DND-41 (cell line): Measurements from ENCODE around the gene ITGB3BP.

Experiments used
- ATAC-seq: fragments of 200-7000 bp; cut with Tn5 transposase; 3 replicates; pipeline ENCODE4 v1.9.1; 2021; ENCODE audit warnings: low read depth; ENCODE audit not compliant: insufficient read depth
- DNase-seq: peaks from one replicate; pipeline ENCODE4 v3.0.0-alpha.2; 2020
- H2AFZ ChIP-seq: 2 replicates; pipeline ENCODE4 v1.6.0; 2012; ENCODE audit warnings: low read depth, low read length
- H3K27ac ChIP-seq: 2 replicates; pipeline ENCODE4 v1.5.1; 2012; ENCODE audit warnings: low read length, inconsistent platforms
- H3K27me3 ChIP-seq: fragments of 200-600 bp; sonication (generic); 2 replicates; pipeline ENCODE4 v1.6.0; 2012; ENCODE audit warnings: low read length, mild to moderate bottlenecking, inconsistent platforms; ENCODE audit not compliant: insufficient read depth, poor library complexity
- H3K36me3 ChIP-seq: 2 replicates; pipeline ENCODE4 v1.5.1; 2012; ENCODE audit warnings: low read length, inconsistent platforms; ENCODE audit not compliant: insufficient read depth
- H3K4me1 ChIP-seq: 2 replicates; pipeline ENCODE4 v1.5.1; 2012; ENCODE audit warnings: mild to moderate bottlenecking, low read length; ENCODE audit not compliant: insufficient read depth
- H3K4me2 ChIP-seq: 2 replicates; pipeline ENCODE4 v1.6.0; 2012; ENCODE audit warnings: mild to moderate bottlenecking, moderate library complexity, low read length, inconsistent platforms; ENCODE audit not compliant: insufficient read depth
- H3K4me3 ChIP-seq, 2 experiments: fragments of 200-600 bp in 1 of 2; shearing (Covaris generic) in 1 of 2; 2 replicates each; pipeline ENCODE4 v1.5.1; 2012 to 2016; ENCODE audit warnings: inconsistent platforms in 2 of 2, low read length in 2 of 2, mild to moderate bottlenecking in 2 of 2, low read depth in 1 of 2, moderate library complexity in 1 of 2
- H3K79me2 ChIP-seq: 2 replicates; pipeline ENCODE4 v1.6.0; 2012; ENCODE audit warnings: low read length, inconsistent platforms; ENCODE audit not compliant: insufficient read depth
- H3K9ac ChIP-seq: 2 replicates; pipeline ENCODE4 v1.6.0; 2012; ENCODE audit warnings: low read depth, mild to moderate bottlenecking, inconsistent platforms, low read length, moderate library complexity
- H3K9me3 ChIP-seq: 2 replicates; pipeline ENCODE4 v1.5.1; 2012; ENCODE audit warnings: low read length, moderate library complexity, mild to moderate bottlenecking, inconsistent platforms; ENCODE audit not compliant: insufficient read depth, severe bottlenecking
- H4K20me1 ChIP-seq: 2 replicates; pipeline ENCODE4 v1.6.0; 2012; ENCODE audit warnings: low read length; ENCODE audit not compliant: insufficient read depth
- EZH2 ChIP-seq: IDR thresholded peaks from 3 replicates; pipeline ENCODE4 v1.6.1; 2012; ENCODE audit warnings: borderline replicate concordance, low read depth, mild to moderate bottlenecking, moderate library complexity, low read length, inconsistent platforms; ENCODE audit not compliant: severe bottlenecking
- TF ChIP-seq, protein P1 (sequence below): IDR thresholded peaks from 2 replicates; pipeline ENCODE4 v1.5.1; 2012; ENCODE audit warnings: borderline replicate concordance, low read length, moderate library complexity, mild to moderate bottlenecking; ENCODE audit not compliant: poor library complexity, severe bottlenecking; ENCODE audit errors: extremely low read depth

ITGB3BP gene

GRCh38 chr1:63506782-63507181 lies 16.2 kb downstream of the ITGB3BP start:
- Histone ChIP-seq H3K27me3 (no peaks in the 10 kb centered on the region), H3K9me3 (no peaks in the 10 kb centered on the region), H3K36me3 (peaks cover 27% of the 10 kb centered on the region; the same call in 1 of the 2 replicates)

GRCh38 chr1:63501256-63501655 lies 21.8 kb downstream of the ITGB3BP start:
- no peak overlapping the region for H3K27ac ChIP-seq
- no peak overlapping the region for H2AFZ ChIP-seq
- no peaks in the 10 kb centered on the region for H3K9me3 ChIP-seq
- TF ChIP-seq, protein P1, sequence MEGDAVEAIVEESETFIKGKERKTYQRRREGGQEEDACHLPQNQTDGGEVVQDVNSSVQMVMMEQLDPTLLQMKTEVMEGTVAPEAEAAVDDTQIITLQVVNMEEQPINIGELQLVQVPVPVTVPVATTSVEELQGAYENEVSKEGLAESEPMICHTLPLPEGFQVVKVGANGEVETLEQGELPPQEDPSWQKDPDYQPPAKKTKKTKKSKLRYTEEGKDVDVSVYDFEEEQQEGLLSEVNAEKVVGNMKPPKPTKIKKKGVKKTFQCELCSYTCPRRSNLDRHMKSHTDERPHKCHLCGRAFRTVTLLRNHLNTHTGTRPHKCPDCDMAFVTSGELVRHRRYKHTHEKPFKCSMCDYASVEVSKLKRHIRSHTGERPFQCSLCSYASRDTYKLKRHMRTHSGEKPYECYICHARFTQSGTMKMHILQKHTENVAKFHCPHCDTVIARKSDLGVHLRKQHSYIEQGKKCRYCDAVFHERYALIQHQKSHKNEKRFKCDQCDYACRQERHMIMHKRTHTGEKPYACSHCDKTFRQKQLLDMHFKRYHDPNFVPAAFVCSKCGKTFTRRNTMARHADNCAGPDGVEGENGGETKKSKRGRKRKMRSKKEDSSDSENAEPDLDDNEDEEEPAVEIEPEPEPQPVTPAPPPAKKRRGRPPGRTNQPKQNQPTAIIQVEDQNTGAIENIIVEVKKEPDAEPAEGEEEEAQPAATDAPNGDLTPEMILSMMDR = no peak
- no peak for TF ChIP-seq EZH2
- no peaks in the 10 kb centered on the region for H3K27me3 ChIP-seq
- H3K79me2 ChIP-seq = no peaks in the 10 kb centered on the region
- no peak overlapping the region for H3K4me2 ChIP-seq
- peaks cover 2% of the 10 kb centered on the region; the same call in 1 of the 2 replicates for H3K36me3 ChIP-seq
- no peak overlapping the region for H3K4me3 ChIP-seq
- ATAC-seq = peak; percentile 63; the same call in 2 of the 3 replicates
- no peak for DNase-seq
- no peak overlapping the region for H3K9ac ChIP-seq
- no peaks in the 10 kb centered on the region for H3K4me1 ChIP-seq
- no peaks in the 10 kb centered on the region for H4K20me1 ChIP-seq

More at GRCh38 chr1:63506782-63507181, 16.2 kb downstream of the ITGB3BP start:
- no peak for ATAC-seq
- Histone ChIP-seq H4K20me1 (no peaks in the 10 kb centered on the region), H3K9ac (no peak overlapping the region), H3K4me3 (no peak overlapping the region), H3K27ac (no peak overlapping the region), H3K79me2 (no peaks in the 10 kb centered on the region), H3K4me1 (no peaks in the 10 kb centered on the region), H3K4me2 (no peak overlapping the region), H2AFZ (no peak overlapping the region)
- no peak for DNase-seq
- TF ChIP-seq EZH2 = no peak
- TF ChIP-seq, protein P1 = no peak

DNA sequence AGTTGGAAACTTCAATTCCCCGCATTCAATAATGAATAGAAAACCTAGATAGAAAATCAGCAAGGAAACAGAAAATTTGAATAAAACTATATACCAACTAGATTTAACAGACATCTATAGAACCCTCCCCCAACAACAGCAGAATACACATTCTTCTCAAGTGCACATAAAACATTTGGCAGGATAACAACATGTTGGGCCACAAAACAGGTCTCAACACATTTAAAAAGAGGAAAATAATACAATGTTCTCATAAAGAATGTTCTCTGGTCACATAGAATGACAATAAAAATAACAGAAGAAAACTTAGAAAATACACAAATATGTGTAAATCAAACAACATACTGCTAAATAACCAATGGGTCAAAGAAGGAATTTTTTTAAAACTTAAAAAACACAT lies 24.9 kb downstream of the ITGB3BP start:
- H4K20me1 ChIP-seq = no peaks in the 10 kb centered on the region
- no peak overlapping the region for H3K9ac ChIP-seq
- DNase-seq (no peak), ATAC-seq (no peak)
- no peaks in the 10 kb centered on the region for H3K27me3 ChIP-seq
- H2AFZ ChIP-seq = no peak overlapping the region
- no peaks in the 10 kb centered on the region; the same call in 1 of the 2 replicates for H3K36me3 ChIP-seq
- H3K9me3 ChIP-seq = no peaks in the 10 kb centered on the region
- H3K79me2 ChIP-seq = no peaks in the 10 kb centered on the region
- no peak overlapping the region for H3K4me3 ChIP-seq
- H3K4me1 ChIP-seq = no peaks in the 10 kb centered on the region
- no peak overlapping the region for H3K4me2 ChIP-seq
- H3K27ac ChIP-seq = no peak overlapping the region
- TF ChIP-seq, protein P1 = no peak
- TF ChIP-seq EZH2 = no peak

- no peaks in the 10 kb centered on the region for H3K4me1 ChIP-seq
- no peaks in the 10 kb centered on the region for H3K9me3 ChIP-seq
- no peaks in the 10 kb centered on the region; the same call in 1 of the 2 replicates for H3K36me3 ChIP-seq
- no peak overlapping the region for H3K9ac ChIP-seq
- H4K20me1 ChIP-seq = no peaks in the 10 kb centered on the region
- H3K4me3 ChIP-seq = no peak overlapping the region
- no peaks in the 10 kb centered on the region for H3K79me2 ChIP-seq
- H3K27me3 ChIP-seq = no peaks in the 10 kb centered on the region
- ATAC-seq = no peak
- no peak overlapping the region for H3K27ac ChIP-seq
- DNase-seq = no peak
- H3K4me2 ChIP-seq = no peak overlapping the region
- TF ChIP-seq EZH2 = no peak
- no peak overlapping the region for H2AFZ ChIP-seq
Observed at GRCh38 chr1:63497577-63497976, 25.4 kb downstream of the ITGB3BP start.
